Activated CD8-positive, alpha-beta memory T cell treated with anti-CD3 and anti-CD28 coated beads, Interleukin-2, amount 10 ng/mL, durations not matched to agents 7 days and 5 days (primary cell): ENCODE measurements around the gene ANO1. TPM values are rescaled to one million over a fixed set of nuclear protein-coding genes. Genes with fewer than 3 reads are reported as not detected.

ENCODE experiments used
- ATAC-seq: fragments of 150-1000 bp; cut with Tn5 transposase; one replicate; pipeline ENCODE4 v1.10.0; 2021; ENCODE audit warnings: moderate library complexity
- CTCF ChIA-PET: fragments of 350-600 bp; sonication (Branson Sonifier 250); formaldehyde crosslinking; loops from one replicate; lab custom pipeline; 2021; ENCODE audit warnings: antibody characterized with exemption; lab: Charles Lee
- DNase-seq: peaks from one replicate; pipeline ENCODE4 v3.0.0-alpha.2; 2020
- H3K27ac Mint-ChIP-seq: one replicate; pipeline ENCODE4 v1.8.0; 2021; ENCODE audit warnings: mild to moderate bottlenecking, mixed read lengths
- H3K27me3 Mint-ChIP-seq: one replicate; pipeline ENCODE4 v1.8.0; 2021; ENCODE audit warnings: mixed read lengths
- H3K36me3 Mint-ChIP-seq: one replicate; pipeline ENCODE4 v1.8.0; 2021; ENCODE audit warnings: mild to moderate bottlenecking, mixed read lengths
- H3K4me1 Mint-ChIP-seq: one replicate; pipeline ENCODE4 v1.8.0; 2021; ENCODE audit warnings: mixed read lengths
- H3K4me3 Mint-ChIP-seq: one replicate; pipeline ENCODE4 v1.8.0; 2021; ENCODE audit warnings: mild to moderate bottlenecking, moderate library complexity, mixed read lengths
- H3K9me3 Mint-ChIP-seq: one replicate; pipeline ENCODE4 v1.8.0; 2022; ENCODE audit warnings: low read depth, mixed read lengths
- total RNA-seq, 2 experiments: library from RNA; stranded (reverse); gene quantifications; one replicate each; pipeline ENCODE4 v1.2.3, GENCODE V29; 2021

ANO1 gene
- total RNA-seq, 2 experiments from 2014 or later = not detected

- Mint-ChIP-seq H3K4me3 (no peak overlapping the region), H3K27ac (no peak overlapping the region), H3K27me3 (no peaks in the 10 kb centered on the region), H3K9me3 (no peaks in the 10 kb centered on the region), H3K4me1 (no peaks in the 10 kb centered on the region), H3K36me3 (no peaks in the 10 kb centered on the region)
- CTCF ChIA-PET = interaction anchor here (0.8 kb wide), 1 partner anchor 237 kb away, joined by 3 read pairs; no protein-coding TSS in a partner anchor
- DNase-seq = no peak
- no peak for ATAC-seq
Measured at GRCh38 chr11:70124321-70125000, 46.3 kb downstream of the ANO1 start.

- H3K27me3 Mint-ChIP-seq = no peaks in the 10 kb centered on the region
- H3K9me3 Mint-ChIP-seq = no peaks in the 10 kb centered on the region
Measured at GRCh38 chr11:70126494-70126893, 48.4 kb downstream of the ANO1 start.

GRCh38 chr11:70127653-70128434 lies 49.7 kb downstream of the ANO1 start:
- Mint-ChIP-seq H3K9me3 (no peaks in the 10 kb centered on the region), H3K4me3 (no peak overlapping the region), H3K27ac (no peak overlapping the region), H3K4me1 (no peaks in the 10 kb centered on the region), H3K27me3 (no peaks in the 10 kb centered on the region), H3K36me3 (no peaks in the 10 kb centered on the region)
- ATAC-seq = no peak
- CTCF ChIA-PET = interaction anchor here (0.6 kb wide), 1 partner anchor 351 kb away, joined by 4 read pairs; no protein-coding TSS in a partner anchor
- no peak for DNase-seq

More at GRCh38 chr11:70126494-70126893, 48.4 kb downstream of the ANO1 start:
- CTCF ChIA-PET = no interaction called here
- ATAC-seq = no peak
- H3K4me1 Mint-ChIP-seq = no peaks in the 10 kb centered on the region
- H3K27ac Mint-ChIP-seq = no peak overlapping the region
- no peak overlapping the region for H3K4me3 Mint-ChIP-seq
- H3K36me3 Mint-ChIP-seq = no peaks in the 10 kb centered on the region
- DNase-seq = no peak

- CTCF ChIA-PET = interaction anchor here (0.6 kb wide), 1 partner anchor 351 kb away, joined by 4 read pairs; no protein-coding TSS in a partner anchor
- no peak overlapping the region for H3K27ac Mint-ChIP-seq
Measured at GRCh38 chr11:70128435-70128906, 50.4 kb downstream of the ANO1 start.

GRCh38 chr11:70129051-70129592 lies 51.0 kb downstream of the ANO1 start:
- ATAC-seq = no peak
- Mint-ChIP-seq H3K27ac (no peak overlapping the region), H3K36me3 (no peaks in the 10 kb centered on the region), H3K4me1 (no peaks in the 10 kb centered on the region), H3K9me3 (no peaks in the 10 kb centered on the region), H3K27me3 (no peaks in the 10 kb centered on the region), H3K4me3 (no peak overlapping the region)
- CTCF ChIA-PET = no interaction called here
- no peak for DNase-seq

More at GRCh38 chr11:70128435-70128906, 50.4 kb downstream of the ANO1 start:
- DNase-seq (no peak), ATAC-seq (no peak)
- H3K9me3 Mint-ChIP-seq = no peaks in the 10 kb centered on the region
- no peaks in the 10 kb centered on the region for H3K4me1 Mint-ChIP-seq
- no peaks in the 10 kb centered on the region for H3K27me3 Mint-ChIP-seq
- no peak overlapping the region for H3K4me3 Mint-ChIP-seq
- no peaks in the 10 kb centered on the region for H3K36me3 Mint-ChIP-seq

- CTCF ChIA-PET = no interaction called here
- DNase-seq (no peak), ATAC-seq (no peak)
- H3K4me1 Mint-ChIP-seq = no peaks in the 10 kb centered on the region
- H3K4me3 Mint-ChIP-seq = no peak overlapping the region
- no peak overlapping the region for H3K27ac Mint-ChIP-seq
- no peaks in the 10 kb centered on the region for H3K9me3 Mint-ChIP-seq
- no peaks in the 10 kb centered on the region for H3K27me3 Mint-ChIP-seq
- H3K36me3 Mint-ChIP-seq = no peaks in the 10 kb centered on the region
Measured at GRCh38 chr11:70130636-70131035, 52.5 kb downstream of the ANO1 start.

- no peak overlapping the region for H3K27ac Mint-ChIP-seq
- H3K4me1 Mint-ChIP-seq = no peaks in the 10 kb centered on the region
- no peaks in the 10 kb centered on the region for H3K9me3 Mint-ChIP-seq
- H3K27me3 Mint-ChIP-seq = no peaks in the 10 kb centered on the region
- no peak overlapping the region for H3K4me3 Mint-ChIP-seq
- DNase-seq = no peak
- CTCF ChIA-PET = no interaction called here
- no peaks in the 10 kb centered on the region for H3K36me3 Mint-ChIP-seq
- no peak for ATAC-seq
Measured at GRCh38 chr11:70131606-70132190, 53.6 kb downstream of the ANO1 start.

- H3K27ac Mint-ChIP-seq = no peak overlapping the region
- ATAC-seq = no peak
- CTCF ChIA-PET = no interaction called here
Measured at GRCh38 chr11:70132641-70133040, 54.5 kb downstream of the ANO1 start.

GRCh38 chr11:70133771-70134335 lies 55.7 kb downstream of the ANO1 start:
- H3K4me1 Mint-ChIP-seq = no peaks in the 10 kb centered on the region
- no peaks in the 10 kb centered on the region for H3K9me3 Mint-ChIP-seq
- H3K36me3 Mint-ChIP-seq = no peaks in the 10 kb centered on the region
- no peak overlapping the region for H3K4me3 Mint-ChIP-seq
- H3K27me3 Mint-ChIP-seq = no peaks in the 10 kb centered on the region
- CTCF ChIA-PET = no interaction called here
- DNase-seq = no peak
- no peak overlapping the region for H3K27ac Mint-ChIP-seq
- no peak for ATAC-seq

More at GRCh38 chr11:70132641-70133040, 54.5 kb downstream of the ANO1 start:
- no peaks in the 10 kb centered on the region for H3K36me3 Mint-ChIP-seq
- H3K4me3 Mint-ChIP-seq = no peak overlapping the region
- no peaks in the 10 kb centered on the region for H3K9me3 Mint-ChIP-seq
- H3K27me3 Mint-ChIP-seq = no peaks in the 10 kb centered on the region
- no peak for DNase-seq
- no peaks in the 10 kb centered on the region for H3K4me1 Mint-ChIP-seq

GRCh38 chr11:70134490-70134889 lies 56.4 kb downstream of the ANO1 start:
- H3K27ac Mint-ChIP-seq = no peak overlapping the region
- no peaks in the 10 kb centered on the region for H3K9me3 Mint-ChIP-seq
- no peaks in the 10 kb centered on the region for H3K36me3 Mint-ChIP-seq
- no peak overlapping the region for H3K4me3 Mint-ChIP-seq
- ATAC-seq = no peak
- DNase-seq = no peak
- no peaks in the 10 kb centered on the region for H3K27me3 Mint-ChIP-seq
- CTCF ChIA-PET = no interaction called here
- no peaks in the 10 kb centered on the region for H3K4me1 Mint-ChIP-seq

- no peak overlapping the region for H3K27ac Mint-ChIP-seq
- H3K4me3 Mint-ChIP-seq = no peak overlapping the region
- DNase-seq (no peak), ATAC-seq (no peak)
- CTCF ChIA-PET = no interaction called here
- H3K9me3 Mint-ChIP-seq = no peaks in the 10 kb centered on the region
- no peaks in the 10 kb centered on the region for H3K36me3 Mint-ChIP-seq
- H3K4me1 Mint-ChIP-seq = no peaks in the 10 kb centered on the region
- H3K27me3 Mint-ChIP-seq = no peaks in the 10 kb centered on the region
Measured at GRCh38 chr11:70135142-70135541, 57.0 kb downstream of the ANO1 start.

GRCh38 chr11:70135625-70136059 lies 57.5 kb downstream of the ANO1 start:
- H3K4me1 Mint-ChIP-seq = no peaks in the 10 kb centered on the region
- ATAC-seq (no peak), DNase-seq (no peak)
- H3K27ac Mint-ChIP-seq = no peak overlapping the region
- H3K4me3 Mint-ChIP-seq = no peak overlapping the region
- CTCF ChIA-PET = no interaction called here
- H3K9me3 Mint-ChIP-seq = no peaks in the 10 kb centered on the region
- peaks cover 2% of the 10 kb centered on the region for H3K27me3 Mint-ChIP-seq
- no peaks in the 10 kb centered on the region for H3K36me3 Mint-ChIP-seq

GRCh38 chr11:70137383-70137782 lies 59.3 kb downstream of the ANO1 start:
- no peak overlapping the region for H3K4me3 Mint-ChIP-seq

More at GRCh38 chr11:70137383-70137782, 59.3 kb downstream of the ANO1 start:
- no peak for DNase-seq
- Mint-ChIP-seq H3K27me3 (peaks cover 20% of the 10 kb centered on the region), H3K36me3 (no peaks in the 10 kb centered on the region), H3K4me1 (no peaks in the 10 kb centered on the region), H3K9me3 (no peaks in the 10 kb centered on the region), H3K27ac (no peak overlapping the region)
- ATAC-seq = no peak
- CTCF ChIA-PET = no interaction called here
